BE2C (cell line): ENCODE results near the gene CDC37.

Experiments used
- DNase-seq: peaks from one replicate; pipeline ENCODE4 v3.0.0-alpha.2; 2020
- H3K27me3 ChIP-seq: fragments of 250-450 bp; sonication (Bioruptor Pico); 2 replicates; pipeline ENCODE4 v1.5.1; 2020; ENCODE audit warnings: mild to moderate bottlenecking
- H3K36me3 ChIP-seq: fragments of 250-450 bp; sonication (Bioruptor Pico); 2 replicates; pipeline ENCODE4 v1.5.1; 2020; ENCODE audit warnings: mild to moderate bottlenecking
- H3K4me1 ChIP-seq: fragments of 250-450 bp; sonication (Bioruptor Pico); 2 replicates; pipeline ENCODE4 v1.5.1; 2020
- H3K4me3 ChIP-seq: 2 replicates; pipeline ENCODE4 v1.5.1; 2011; ENCODE audit warnings: low read depth, low read length
- H3K9me3 ChIP-seq: fragments of 250-450 bp; sonication (Bioruptor Pico); 2 replicates; pipeline ENCODE4 v1.5.1; 2020
- TF ChIP-seq, protein P1 (sequence below): IDR thresholded peaks from 2 replicates; pipeline ENCODE4 v1.5.1; 2012; ENCODE audit warnings: mild to moderate bottlenecking, low read depth, low read length

CDC37 gene

GRCh38 chr19:10361569-10362011, 41.8 kb downstream of the CDC37 start:
- H3K9me3 ChIP-seq, result no peaks in the 10 kb centered on the region
- H3K4me1 ChIP-seq, result no peaks in the 10 kb centered on the region
- no peak for DNase-seq
- no peak overlapping the region for H3K4me3 ChIP-seq
- TF ChIP-seq, protein P1, sequence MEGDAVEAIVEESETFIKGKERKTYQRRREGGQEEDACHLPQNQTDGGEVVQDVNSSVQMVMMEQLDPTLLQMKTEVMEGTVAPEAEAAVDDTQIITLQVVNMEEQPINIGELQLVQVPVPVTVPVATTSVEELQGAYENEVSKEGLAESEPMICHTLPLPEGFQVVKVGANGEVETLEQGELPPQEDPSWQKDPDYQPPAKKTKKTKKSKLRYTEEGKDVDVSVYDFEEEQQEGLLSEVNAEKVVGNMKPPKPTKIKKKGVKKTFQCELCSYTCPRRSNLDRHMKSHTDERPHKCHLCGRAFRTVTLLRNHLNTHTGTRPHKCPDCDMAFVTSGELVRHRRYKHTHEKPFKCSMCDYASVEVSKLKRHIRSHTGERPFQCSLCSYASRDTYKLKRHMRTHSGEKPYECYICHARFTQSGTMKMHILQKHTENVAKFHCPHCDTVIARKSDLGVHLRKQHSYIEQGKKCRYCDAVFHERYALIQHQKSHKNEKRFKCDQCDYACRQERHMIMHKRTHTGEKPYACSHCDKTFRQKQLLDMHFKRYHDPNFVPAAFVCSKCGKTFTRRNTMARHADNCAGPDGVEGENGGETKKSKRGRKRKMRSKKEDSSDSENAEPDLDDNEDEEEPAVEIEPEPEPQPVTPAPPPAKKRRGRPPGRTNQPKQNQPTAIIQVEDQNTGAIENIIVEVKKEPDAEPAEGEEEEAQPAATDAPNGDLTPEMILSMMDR, result no peak
- H3K36me3 ChIP-seq, result peaks cover 8% of the 10 kb centered on the region
- H3K27me3 ChIP-seq, result no peaks in the 10 kb centered on the region

GRCh38 chr19:10356431-10356830, 46.9 kb downstream of the CDC37 start:
- H3K4me3 ChIP-seq, result no peak overlapping the region
- TF ChIP-seq, protein P1, result no peak
- DNase-seq, result no peak
- no peaks in the 10 kb centered on the region for H3K9me3 ChIP-seq
- peaks cover 9% of the 10 kb centered on the region; the same call in 1 of the 2 replicates for H3K4me1 ChIP-seq
- no peaks in the 10 kb centered on the region for H3K27me3 ChIP-seq
- peaks cover 6% of the 10 kb centered on the region for H3K36me3 ChIP-seq

GRCh38 chr19:10353793-10354391, 49.5 kb downstream of the CDC37 start:
- DNase-seq, result peak; percentile 99

GRCh38 chr19:10352764-10353671, 50.3 kb downstream of the CDC37 start:
- peak; percentile 99 for DNase-seq
- H3K9me3 ChIP-seq, result no peaks in the 10 kb centered on the region
- peak overlapping the region; percentile 67 for H3K4me3 ChIP-seq
- H3K4me1 ChIP-seq, result peaks cover 9% of the 10 kb centered on the region; the same call in 1 of the 2 replicates
- no peaks in the 10 kb centered on the region for H3K27me3 ChIP-seq
- H3K36me3 ChIP-seq, result peaks cover 5% of the 10 kb centered on the region; the same call in 1 of the 2 replicates
- TF ChIP-seq, protein P1, result no peak

More at GRCh38 chr19:10353793-10354391, 49.5 kb downstream of the CDC37 start:
- Histone ChIP-seq H3K27me3 (no peaks in the 10 kb centered on the region), H3K4me1 (peaks cover 9% of the 10 kb centered on the region; the same call in 1 of the 2 replicates), H3K36me3 (peaks cover 5% of the 10 kb centered on the region; the same call in 1 of the 2 replicates), H3K9me3 (no peaks in the 10 kb centered on the region), H3K4me3 (peak overlapping the region; percentile 67)
- TF ChIP-seq, protein P1, result no peak

- no peak for DNase-seq
- Histone ChIP-seq H3K27me3 (no peaks in the 10 kb centered on the region), H3K36me3 (peaks cover 3% of the 10 kb centered on the region; the same call in 1 of the 2 replicates), H3K4me3 (no peak overlapping the region), H3K9me3 (no peaks in the 10 kb centered on the region), H3K4me1 (no peaks in the 10 kb centered on the region)
- TF ChIP-seq, protein P1, result no peak
These were observed 56.8 kb downstream of the CDC37 start for GRCh38 chr19:10346509-10346908.

GRCh38 chr19:10344780-10345179, 58.6 kb downstream of the CDC37 start:
- no peaks in the 10 kb centered on the region for H3K4me1 ChIP-seq
- TF ChIP-seq, protein P1, result no peak
- no peaks in the 10 kb centered on the region for H3K27me3 ChIP-seq
- no peaks in the 10 kb centered on the region for H3K9me3 ChIP-seq
- no peak for DNase-seq
- H3K4me3 ChIP-seq, result no peak overlapping the region
- H3K36me3 ChIP-seq, result no peaks in the 10 kb centered on the region
